Spinal cord (tissue), 10 donors: ENCODE measurements around the gene LEF1. TPM values are rescaled to one million over a fixed set of nuclear protein-coding genes. Genes with fewer than 3 reads are reported as not detected.
"Not testable (repeated sequence)": the region's sequence is repeated elsewhere in the genome, so short reads cannot be mapped to it uniquely, and the experiment has no call there.

Experiments
- DNase-seq, 6 donors: peaks; one replicate each; pipeline versions ENCODE4 v3.0.0 to v3.0.0-alpha.2; 2013 to 2015; ENCODE audit warnings: low spot score in 6 of 6, low read depth in 4 of 6
- H3K27ac ChIP-seq: one replicate; pipeline ENCODE4 v1.5.1; 2013; ENCODE audit warnings: low read depth, low read length, control low read depth
- H3K27me3 ChIP-seq: one replicate; pipeline ENCODE4 v1.6.1; 2013; ENCODE audit warnings: low read length; ENCODE audit not compliant: control insufficient read depth, insufficient read depth
- H3K36me3 ChIP-seq: one replicate; pipeline ENCODE4 v1.6.1; 2013; ENCODE audit warnings: low read length; ENCODE audit not compliant: control insufficient read depth, insufficient read depth
- H3K4me1 ChIP-seq: one replicate; pipeline ENCODE4 v1.6.1; 2013; ENCODE audit warnings: low read length; ENCODE audit not compliant: control insufficient read depth, insufficient read depth
- H3K4me3 ChIP-seq: one replicate; pipeline ENCODE4 v1.5.1; 2013; ENCODE audit warnings: low read depth, low read length, control low read depth
- H3K9me3 ChIP-seq: one replicate; pipeline ENCODE4 v1.6.1; 2013; ENCODE audit warnings: low read length; ENCODE audit not compliant: control insufficient read depth, insufficient read depth
- WGBS: methylation state at CpG from one replicate; pipeline ENCODE4 v1.1.5; 2013; ENCODE audit warnings: missing lambda C conversion rate; ENCODE audit not compliant: insufficient coverage; 5-methylcytosine and 5-hydroxymethylcytosine counted together
- polyA plus RNA-seq, 2 donors: library from polyadenylated mRNA; unstranded; fragments of 120-200 nt; gene quantifications; one replicate each; pipeline ENCODE4 v1.2.1, GENCODE V29; 2013; ENCODE audit not compliant: insufficient read length in 2 of 2
- total RNA-seq, 2 donors: library from RNA; depleted of rRNA in 1 of 2; stranded (reverse); fragments of 120-200 nt in 1 of 2; fragments of >200 nt in 1 of 2; gene quantifications; one replicate each; pipeline versions ENCODE4 v1.2.3 to v1.2.4, GENCODE V29; 2013 to 2014
- donor health status: healthy.

LEF1 gene
- total and polyA plus RNA-seq, 4 donors: 18.3 to 50.5 (median 27.9) TPM

DNA sequence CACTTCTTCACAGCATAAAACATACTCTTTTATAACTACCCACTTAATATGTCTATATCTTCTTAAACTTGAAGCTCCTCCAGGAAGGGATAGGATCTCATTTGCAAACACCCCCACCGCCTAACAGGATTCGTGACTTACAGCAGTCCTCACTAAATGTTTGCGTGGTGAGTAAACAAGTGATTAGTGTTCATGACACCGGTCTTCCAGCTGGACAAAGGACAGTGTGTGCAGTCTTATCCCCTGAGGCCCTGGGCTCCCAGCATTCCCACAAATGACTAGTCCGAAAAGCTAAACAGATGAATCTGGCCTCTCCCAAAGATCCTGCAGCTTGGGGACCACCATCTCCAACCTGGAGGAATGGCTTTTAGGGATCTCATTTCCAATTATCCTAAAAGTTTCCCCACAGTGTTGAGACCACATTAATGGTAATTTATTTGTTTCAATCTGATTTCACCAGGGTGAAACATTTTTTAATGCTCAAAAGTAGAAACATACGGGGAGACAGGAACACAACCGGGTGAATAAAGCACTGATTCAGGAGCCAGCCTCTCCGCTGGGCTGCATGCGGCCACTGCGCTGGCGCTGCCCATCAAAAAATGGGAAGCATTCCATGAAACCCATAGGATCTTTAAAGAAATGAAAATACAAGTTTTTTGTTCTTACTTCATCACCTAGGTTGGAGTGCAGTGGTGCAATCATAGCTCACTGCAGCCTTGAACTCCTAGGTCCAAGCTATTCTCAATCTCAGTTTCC lies 109.9 kb downstream of the LEF1 start:
- H3K4me1 ChIP-seq: no peaks in the 10 kb centered on the region
- H3K27ac ChIP-seq: no peak overlapping the region
- H3K4me3 ChIP-seq: no peak overlapping the region
- H3K36me3 ChIP-seq: no peaks in the 10 kb centered on the region
- no peak for DNase-seq
- no peaks in the 10 kb centered on the region for H3K9me3 ChIP-seq
- 44% methylated on average over 3 of the region's 11 CpGs for WGBS
- no peaks in the 10 kb centered on the region for H3K27me3 ChIP-seq

GRCh38 chr4:108056418-108056817 lies 112.3 kb downstream of the LEF1 start:
- WGBS: 100% methylated on average over 3 of the region's 6 CpGs
- Histone ChIP-seq H3K4me1 (no peaks in the 10 kb centered on the region), H3K27ac (no peak overlapping the region), H3K4me3 (no peak overlapping the region), H3K27me3 (no peaks in the 10 kb centered on the region), H3K9me3 (no peaks in the 10 kb centered on the region), H3K36me3 (no peaks in the 10 kb centered on the region)
- no peak for DNase-seq

- no peak for DNase-seq
- no peak overlapping the region for H3K27ac ChIP-seq
- H3K9me3 ChIP-seq: no peaks in the 10 kb centered on the region
- no peak overlapping the region for H3K4me3 ChIP-seq
- WGBS: 100% methylated on average over 2 of the region's 3 CpGs
- H3K4me1 ChIP-seq: no peaks in the 10 kb centered on the region
- H3K27me3 ChIP-seq: no peaks in the 10 kb centered on the region
- H3K36me3 ChIP-seq: no peaks in the 10 kb centered on the region
Measured at GRCh38 chr4:108055787-108056186, 112.9 kb downstream of the LEF1 start.

- Histone ChIP-seq H3K9me3 (no peaks in the 10 kb centered on the region), H3K36me3 (no peaks in the 10 kb centered on the region), H3K4me1 (no peaks in the 10 kb centered on the region), H3K27me3 (no peaks in the 10 kb centered on the region), H3K4me3 (no peak overlapping the region), H3K27ac (no peak overlapping the region)
- 94% methylated on average over 11 of the region's 16 CpGs for WGBS
- DNase-seq: no peak
Measured at GRCh38 chr4:108054025-108054638, 114.6 kb downstream of the LEF1 start.

DNA sequence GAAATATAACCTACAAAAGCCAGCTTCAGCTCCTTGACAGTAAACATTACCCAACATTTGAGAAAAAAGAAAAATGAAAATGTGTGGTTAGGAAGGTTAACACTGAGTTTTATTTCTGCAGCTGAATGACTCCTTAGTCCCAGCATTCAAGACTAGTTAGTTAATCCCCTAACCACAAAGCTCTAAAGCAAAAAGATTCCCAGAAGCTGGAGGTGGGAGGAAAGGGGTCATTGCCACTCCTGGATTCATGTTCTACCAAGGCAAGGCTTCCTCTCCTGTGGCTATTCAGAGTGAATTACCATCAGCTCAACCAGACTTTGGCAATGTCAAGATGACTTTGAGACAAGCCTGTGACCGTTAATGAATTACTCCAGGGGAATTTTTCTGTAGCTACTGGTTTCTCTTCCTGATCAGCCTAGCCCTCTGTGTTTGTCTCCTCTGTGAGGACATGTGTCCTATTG lies 115.5 kb downstream of the LEF1 start:
- no peak overlapping the region for H3K4me3 ChIP-seq
- no peaks in the 10 kb centered on the region for H3K9me3 ChIP-seq
- DNase-seq: no peak
- no peaks in the 10 kb centered on the region for H3K27me3 ChIP-seq
- no peak overlapping the region for H3K27ac ChIP-seq
- peaks cover 4% of the 10 kb centered on the region for H3K4me1 ChIP-seq
- H3K36me3 ChIP-seq: no peaks in the 10 kb centered on the region
- WGBS: 100% methylated on average over 1 of the region's 1 CpG

- no peaks in the 10 kb centered on the region for H3K9me3 ChIP-seq
- H3K36me3 ChIP-seq: no peaks in the 10 kb centered on the region
- DNase-seq: no peak
- WGBS: 100% methylated on average over 2 of the region's 2 CpGs
- peaks cover 6% of the 10 kb centered on the region for H3K4me1 ChIP-seq
- H3K27ac ChIP-seq: no peak overlapping the region
- no peak overlapping the region for H3K4me3 ChIP-seq
- no peaks in the 10 kb centered on the region for H3K27me3 ChIP-seq
Measured at GRCh38 chr4:108052558-108053120, 116.1 kb downstream of the LEF1 start.

GRCh38 chr4:108051343-108051742 lies 117.4 kb downstream of the LEF1 start:
- no peaks in the 10 kb centered on the region for H3K9me3 ChIP-seq
- DNase-seq: no peak
- no peak overlapping the region for H3K27ac ChIP-seq
- H3K36me3 ChIP-seq: no peaks in the 10 kb centered on the region
- no peaks in the 10 kb centered on the region for H3K27me3 ChIP-seq
- peaks cover 6% of the 10 kb centered on the region for H3K4me1 ChIP-seq
- no peak overlapping the region for H3K4me3 ChIP-seq
- 89% methylated on average over 7 of the region's 10 CpGs for WGBS

GRCh38 chr4:108050166-108051111 lies 118.3 kb downstream of the LEF1 start:
- not testable (repeated sequence) for H3K27me3 ChIP-seq, H3K4me1 ChIP-seq, DNase-seq, H3K27ac ChIP-seq, H3K36me3 ChIP-seq, H3K4me3 ChIP-seq, H3K9me3 ChIP-seq
- 78% methylated on average over 3 of the region's 10 CpGs for WGBS

DNA sequence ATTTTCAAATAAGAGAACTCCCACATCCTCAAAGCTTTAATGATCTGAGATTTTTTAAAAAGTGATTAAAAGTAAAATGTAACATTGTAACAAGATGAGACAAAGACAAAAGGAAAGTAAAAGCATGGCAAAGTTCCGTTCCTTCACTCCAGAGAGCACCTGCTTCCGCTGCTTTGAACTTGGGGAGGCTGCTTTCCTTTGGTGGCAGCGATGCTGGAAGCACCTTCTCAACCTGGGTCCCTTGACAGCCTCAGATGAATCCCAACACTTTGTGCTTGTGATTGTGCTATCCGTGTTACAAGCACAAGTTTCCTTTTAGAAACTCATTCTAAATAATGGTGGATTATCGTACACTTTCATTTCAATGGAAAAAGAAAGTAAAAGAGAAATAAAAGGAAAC lies 119.3 kb downstream of the LEF1 start:
- DNase-seq: no peak
- no peaks in the 10 kb centered on the region for H3K9me3 ChIP-seq
- H3K4me3 ChIP-seq: no peak overlapping the region
- WGBS: 100% methylated on average over 3 of the region's 5 CpGs
- H3K36me3 ChIP-seq: no peaks in the 10 kb centered on the region
- peaks cover 10% of the 10 kb centered on the region for H3K4me1 ChIP-seq
- H3K27ac ChIP-seq: no peak overlapping the region
- H3K27me3 ChIP-seq: no peaks in the 10 kb centered on the region
